ENCODE results near the gene APBA2.
"Not testable (repeated sequence)": the region's sequence is repeated elsewhere in the genome, so short reads cannot be mapped to it uniquely, and the experiment has no call there.

APBA2 gene

GRCh38 chr15:29135702-29136646 lies 250.2 kb downstream of the APBA2 start:
- no peak for DNase-seq (ENCODE audit: low read depth)

GRCh38 chr15:29138260-29138659 lies 252.5 kb downstream of the APBA2 start:
- no peak for DNase-seq (ENCODE audit: low read depth)

GRCh38 chr15:29139072-29139471 lies 253.3 kb downstream of the APBA2 start:
- DNase-seq (ENCODE audit: low read depth) = no peak

GRCh38 chr15:29139540-29140459 lies 254.0 kb downstream of the APBA2 start:
- DNase-seq (ENCODE audit: low read depth) = no peak

GRCh38 chr15:29140475-29141307 lies 254.9 kb downstream of the APBA2 start:
- DNase-seq (ENCODE audit: low read depth) = no peak

- DNase-seq (ENCODE audit: low read depth) = no peak
Measured at GRCh38 chr15:29141308-29142128, 255.7 kb downstream of the APBA2 start.

GRCh38 chr15:29142129-29142747 lies 256.5 kb downstream of the APBA2 start:
- DNase-seq (ENCODE audit: low read depth) = no peak

- no peak for DNase-seq (ENCODE audit: low read depth)
Measured at GRCh38 chr15:29143293-29143692, 257.5 kb downstream of the APBA2 start.

GRCh38 chr15:29143909-29144635 lies 258.3 kb downstream of the APBA2 start:
- DNase-seq (ENCODE audit: low read depth) = peak; percentile 78

- DNase-seq (ENCODE audit: low read depth) = no peak
Measured at GRCh38 chr15:29149738-29150075, 263.9 kb downstream of the APBA2 start.

- DNase-seq (ENCODE audit: low read depth) = no peak
Measured at GRCh38 chr15:29150515-29151483, 265.0 kb downstream of the APBA2 start.

- no peak for DNase-seq (ENCODE audit: low read depth)
Measured at GRCh38 chr15:29151484-29151857, 265.7 kb downstream of the APBA2 start.

GRCh38 chr15:29156521-29156920 lies 270.7 kb downstream of the APBA2 start:
- no peak for DNase-seq (ENCODE audit: low read depth)

- no peak for DNase-seq (ENCODE audit: low read depth)
Measured at GRCh38 chr15:29159771-29160455, 274.1 kb downstream of the APBA2 start.

- no peak for DNase-seq (ENCODE audit: low read depth)
Measured at GRCh38 chr15:29162411-29162810, 276.6 kb downstream of the APBA2 start.

- DNase-seq (ENCODE audit: low read depth) = not testable (repeated sequence)
Measured at GRCh38 chr15:29167122-29167521, 281.3 kb downstream of the APBA2 start.
